ENCODE data around the gene ZC3H7B. TPM values are rescaled to one million over a fixed set of nuclear protein-coding genes. Genes with fewer than 3 reads are reported as not detected.

The ZC3H7B gene
- total RNA-seq, 2 donors from 2014 or later = 70.9 to 74.2 TPM

DNA sequence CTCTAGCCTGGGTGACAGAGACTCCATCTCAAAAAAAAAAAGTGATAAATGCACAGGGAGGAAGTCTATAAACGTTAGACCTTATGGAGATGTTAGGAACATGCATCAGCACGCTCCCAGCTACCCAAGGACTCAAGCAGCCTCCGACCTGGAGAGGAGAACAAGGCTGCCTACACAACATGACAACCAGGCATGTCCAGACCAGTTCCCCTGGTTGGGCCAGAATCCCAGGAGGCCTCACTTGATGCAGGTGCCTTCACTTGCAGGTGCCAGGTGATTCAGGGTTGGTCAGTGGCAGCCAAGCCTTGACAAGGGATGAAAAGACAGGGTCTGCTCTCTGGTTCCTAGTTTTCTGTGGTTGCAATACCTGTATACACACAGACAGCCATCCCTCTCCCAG is 21.3 kb upstream of the ZC3H7B start:
- no peak for DNase-seq
- no peak overlapping the region for H3K27ac Mint-ChIP-seq
- no peak overlapping the region for H3K4me3 Mint-ChIP-seq
- Histone ChIP-seq H3K27me3 (ENCODE audit: control insufficient read depth, insufficient read depth, low read length, poor library complexity, severe bottlenecking) (no peaks in the 10 kb centered on the region), H3K9me3 (ENCODE audit: control insufficient read depth, low read length) (no peaks in the 10 kb centered on the region), H3K4me1 (ENCODE audit: control insufficient read depth, insufficient read depth, low read length) (no peaks in the 10 kb centered on the region), H3K36me3 (ENCODE audit: control insufficient read depth, insufficient read depth, low read length) (peaks cover 80% of the 10 kb centered on the region), H3K9ac (ENCODE audit: extremely low read depth, low read length, poor library complexity, severe bottlenecking) (no peak overlapping the region), H3K27ac (ENCODE audit: low read depth, low read length) (no peak overlapping the region), H3K4me3 (ENCODE audit: low read length) (no peak overlapping the region)
- TF ChIP-seq, protein P1, sequence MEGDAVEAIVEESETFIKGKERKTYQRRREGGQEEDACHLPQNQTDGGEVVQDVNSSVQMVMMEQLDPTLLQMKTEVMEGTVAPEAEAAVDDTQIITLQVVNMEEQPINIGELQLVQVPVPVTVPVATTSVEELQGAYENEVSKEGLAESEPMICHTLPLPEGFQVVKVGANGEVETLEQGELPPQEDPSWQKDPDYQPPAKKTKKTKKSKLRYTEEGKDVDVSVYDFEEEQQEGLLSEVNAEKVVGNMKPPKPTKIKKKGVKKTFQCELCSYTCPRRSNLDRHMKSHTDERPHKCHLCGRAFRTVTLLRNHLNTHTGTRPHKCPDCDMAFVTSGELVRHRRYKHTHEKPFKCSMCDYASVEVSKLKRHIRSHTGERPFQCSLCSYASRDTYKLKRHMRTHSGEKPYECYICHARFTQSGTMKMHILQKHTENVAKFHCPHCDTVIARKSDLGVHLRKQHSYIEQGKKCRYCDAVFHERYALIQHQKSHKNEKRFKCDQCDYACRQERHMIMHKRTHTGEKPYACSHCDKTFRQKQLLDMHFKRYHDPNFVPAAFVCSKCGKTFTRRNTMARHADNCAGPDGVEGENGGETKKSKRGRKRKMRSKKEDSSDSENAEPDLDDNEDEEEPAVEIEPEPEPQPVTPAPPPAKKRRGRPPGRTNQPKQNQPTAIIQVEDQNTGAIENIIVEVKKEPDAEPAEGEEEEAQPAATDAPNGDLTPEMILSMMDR (conservative IDR thresholded peaks at IDR 0.05) = no peak
- peaks cover 61% of the 10 kb centered on the region for H3K36me3 Mint-ChIP-seq (ENCODE audit: low read depth)
- 96% methylated on average over 3 of the region's 3 CpGs for WGBS, 2 experiments (ENCODE audit: insufficient coverage in 1 of 2, insufficient read length in 1 of 2)
- no peaks in the 10 kb centered on the region for H3K9me3 Mint-ChIP-seq
- peaks cover under 1% of the 10 kb centered on the region for H3K4me1 Mint-ChIP-seq
- no peaks in the 10 kb centered on the region for H3K27me3 Mint-ChIP-seq (ENCODE audit: insufficient read depth)

DNA sequence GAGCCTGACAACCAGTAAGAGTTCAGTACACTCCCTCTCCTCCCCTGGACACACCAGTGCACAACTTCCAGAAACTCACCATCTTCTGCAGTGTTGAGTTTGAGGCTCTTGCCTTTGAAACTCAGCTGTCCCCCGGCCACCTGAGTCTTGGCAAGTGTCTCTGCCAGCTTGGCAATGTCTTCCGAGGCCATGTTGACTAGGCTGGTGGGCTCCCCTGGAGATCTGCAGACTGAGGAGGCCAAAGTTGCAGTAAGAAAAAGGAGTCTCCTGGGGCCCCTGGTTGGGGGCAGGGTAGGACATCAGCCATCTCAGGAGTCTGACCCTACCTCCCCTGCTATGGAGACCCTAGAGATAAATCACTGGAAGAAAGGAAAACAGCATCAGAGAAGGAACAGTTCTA is 20.5 kb upstream of the ZC3H7B start:
- 94% methylated on average over 2 of the region's 2 CpGs; no CpG with 5 or more reads in 1 of the 2 experiments for WGBS, 2 experiments (ENCODE audit: insufficient coverage in 1 of 2, insufficient read length in 1 of 2)
- Mint-ChIP-seq H3K4me1 (peaks cover 3% of the 10 kb centered on the region), H3K27me3 (ENCODE audit: insufficient read depth) (no peaks in the 10 kb centered on the region), H3K36me3 (ENCODE audit: low read depth) (peaks cover 58% of the 10 kb centered on the region), H3K9me3 (no peaks in the 10 kb centered on the region), H3K4me3 (no peak overlapping the region), H3K27ac (no peak overlapping the region)
- DNase-seq = no peak
- Histone ChIP-seq H3K4me3 (ENCODE audit: low read length) (no peak overlapping the region), H3K27ac (ENCODE audit: low read depth, low read length) (no peak overlapping the region), H3K9me3 (ENCODE audit: control insufficient read depth, low read length) (no peaks in the 10 kb centered on the region), H3K36me3 (ENCODE audit: control insufficient read depth, insufficient read depth, low read length) (peaks cover 72% of the 10 kb centered on the region), H3K9ac (ENCODE audit: extremely low read depth, low read length, poor library complexity, severe bottlenecking) (no peak overlapping the region), H3K27me3 (ENCODE audit: control insufficient read depth, insufficient read depth, low read length, poor library complexity, severe bottlenecking) (no peaks in the 10 kb centered on the region), H3K4me1 (ENCODE audit: control insufficient read depth, insufficient read depth, low read length) (no peaks in the 10 kb centered on the region)
- TF ChIP-seq, protein P1 (conservative IDR thresholded peaks at IDR 0.05) = no peak

DNA sequence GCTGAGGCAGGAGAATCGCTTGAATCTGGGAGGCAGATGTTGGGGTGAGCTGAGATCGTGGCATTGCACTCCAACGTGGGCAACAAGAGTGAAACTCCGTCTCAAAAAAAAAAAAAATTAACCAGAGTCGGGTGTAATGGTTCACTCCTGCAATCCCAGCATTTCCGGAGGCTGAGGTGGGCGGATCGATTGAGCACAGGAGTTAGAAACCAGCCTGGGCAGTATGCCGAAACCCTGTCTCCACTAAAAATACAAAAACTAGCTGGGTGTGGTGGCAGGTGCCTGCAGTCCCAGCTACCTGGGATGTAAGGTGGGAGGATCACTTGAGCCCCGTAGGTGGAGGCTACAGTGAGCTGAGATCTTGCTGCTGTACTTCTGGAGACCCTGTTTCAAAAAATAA is 16.9 kb upstream of the ZC3H7B start:
- H3K4me1 Mint-ChIP-seq = peaks cover 17% of the 10 kb centered on the region
- H3K9ac ChIP-seq (ENCODE audit: extremely low read depth, low read length, poor library complexity, severe bottlenecking) = no peak overlapping the region
- H3K36me3 ChIP-seq (ENCODE audit: control insufficient read depth, insufficient read depth, low read length) = peaks cover 41% of the 10 kb centered on the region
- H3K27me3 ChIP-seq (ENCODE audit: control insufficient read depth, insufficient read depth, low read length, poor library complexity, severe bottlenecking) = no peaks in the 10 kb centered on the region
- H3K27ac Mint-ChIP-seq = peak overlapping the region; percentile 90
- no peak for DNase-seq
- no peaks in the 10 kb centered on the region for H3K27me3 Mint-ChIP-seq (ENCODE audit: insufficient read depth)
- peak overlapping the region; percentile 84 for H3K4me3 Mint-ChIP-seq
- peaks cover 10% of the 10 kb centered on the region for H3K4me1 ChIP-seq (ENCODE audit: control insufficient read depth, insufficient read depth, low read length)
- H3K9me3 ChIP-seq (ENCODE audit: control insufficient read depth, low read length) = no peaks in the 10 kb centered on the region
- TF ChIP-seq, protein P1 (conservative IDR thresholded peaks at IDR 0.05) = no peak
- WGBS, 2 experiments (ENCODE audit: insufficient coverage in 1 of 2, insufficient read length in 1 of 2) = 92 to 94% methylated on average over 9 to 10 of the region's 10 CpGs
- H3K9me3 Mint-ChIP-seq = no peaks in the 10 kb centered on the region
- H3K4me3 ChIP-seq (ENCODE audit: low read length) = peak overlapping the region; percentile 97
- peaks cover 30% of the 10 kb centered on the region for H3K36me3 Mint-ChIP-seq (ENCODE audit: low read depth)
- H3K27ac ChIP-seq (ENCODE audit: low read depth, low read length) = no peak overlapping the region
